Stimulated activated CD8-positive, alpha-beta memory T cell treated with anti-CD3 and anti-CD28 coated beads, Interleukin-12 subunit alpha, Interleukin-12 subunit beta, amount 100 ng/mL, for 4 hours (primary cell): ENCODE data around the gene LRRC63.
A peak's percentile ranks its signal among the peaks of the same experiment; 100 is the strongest.

Experiments
- DNase-seq: peaks from one replicate; pipeline ENCODE4 v3.0.0-alpha.2; 2020; ENCODE audit warnings: low read depth

The LRRC63 gene

GRCh38 chr13:46313024-46313423, 101.3 kb downstream of the LRRC63 start:
- DNase-seq = no peak

DNA sequence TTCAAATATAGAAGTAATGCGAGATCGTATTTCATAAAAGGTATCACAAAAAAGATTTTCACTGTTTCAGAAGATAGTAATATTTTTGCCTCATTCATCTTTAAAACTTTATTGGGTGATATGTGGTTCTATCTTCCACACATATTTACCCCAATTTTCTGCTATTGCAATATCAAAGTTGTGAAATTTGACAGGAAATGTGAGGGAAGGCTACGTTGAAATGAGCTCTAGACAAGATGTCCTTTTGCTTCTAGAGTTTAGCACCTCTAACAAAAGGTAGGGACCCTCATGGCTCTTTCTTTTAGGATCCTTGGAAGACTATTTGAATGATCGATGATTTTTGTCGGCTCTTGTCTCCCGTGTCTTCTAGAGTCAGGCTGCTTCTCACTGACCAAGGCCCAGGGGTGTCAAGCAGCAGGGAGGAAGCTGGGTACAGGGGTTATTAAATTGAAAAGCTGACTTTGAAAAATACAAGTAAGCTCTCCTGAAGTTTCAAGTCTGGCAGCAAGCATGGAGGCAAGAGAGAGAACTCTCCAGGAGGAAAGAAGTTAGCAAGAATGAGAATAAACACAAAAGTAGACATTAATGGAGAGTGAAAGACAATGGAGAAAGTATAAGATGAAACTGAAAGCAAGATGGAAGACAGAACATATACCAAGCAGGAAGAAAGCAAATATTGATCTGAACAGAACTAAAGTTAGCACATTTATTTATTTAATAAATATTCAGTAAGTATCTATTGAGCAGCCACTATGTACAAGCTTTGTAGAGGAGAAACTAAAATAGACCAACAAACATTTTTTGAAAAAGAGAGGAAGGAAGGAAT, 101.9 kb downstream of the LRRC63 start:
- no peak for DNase-seq

GRCh38 chr13:46314587-46314986, 102.9 kb downstream of the LRRC63 start:
- DNase-seq = no peak

DNA sequence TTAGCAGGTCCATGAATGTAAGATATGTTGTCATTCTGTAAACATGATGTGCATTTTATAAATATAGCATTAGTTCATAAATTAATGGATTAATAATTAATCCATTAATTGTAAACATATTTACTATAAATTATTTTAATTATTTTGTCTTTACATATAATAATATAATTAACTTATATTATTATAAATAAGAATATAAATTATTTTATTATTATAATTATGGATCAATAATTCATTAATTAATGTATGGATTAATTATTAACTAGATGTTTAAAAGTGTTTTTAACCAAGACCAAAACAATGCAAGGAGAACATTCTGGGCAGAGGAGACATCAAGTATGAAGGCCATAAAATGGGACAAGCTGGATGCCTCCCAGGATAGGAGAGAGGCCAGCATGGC, 103.3 kb downstream of the LRRC63 start:
- no peak for DNase-seq

- DNase-seq = no peak
Measured at GRCh38 chr13:46315491-46316075, 103.9 kb downstream of the LRRC63 start.

GRCh38 chr13:46317120-46317519, 105.4 kb downstream of the LRRC63 start:
- DNase-seq = no peak

DNA sequence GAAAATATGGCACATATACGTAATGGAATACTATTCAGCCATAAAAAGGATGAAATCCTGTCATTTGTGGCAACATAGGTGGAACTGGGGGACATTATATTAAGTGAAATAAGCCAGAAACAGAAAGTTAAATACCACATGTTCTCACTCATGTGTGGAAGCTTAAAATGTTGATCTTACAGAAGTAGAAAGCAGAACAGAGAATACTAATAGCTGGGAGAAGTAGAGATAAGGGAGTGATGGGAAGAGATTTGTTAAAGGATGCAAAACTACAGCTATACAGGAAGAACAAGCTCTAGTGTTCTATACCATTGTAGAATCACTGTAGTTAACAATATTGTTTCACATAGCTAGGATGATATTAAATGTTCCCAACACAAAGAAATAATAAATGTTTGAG, 107.3 kb downstream of the LRRC63 start:
- no peak for DNase-seq

DNA sequence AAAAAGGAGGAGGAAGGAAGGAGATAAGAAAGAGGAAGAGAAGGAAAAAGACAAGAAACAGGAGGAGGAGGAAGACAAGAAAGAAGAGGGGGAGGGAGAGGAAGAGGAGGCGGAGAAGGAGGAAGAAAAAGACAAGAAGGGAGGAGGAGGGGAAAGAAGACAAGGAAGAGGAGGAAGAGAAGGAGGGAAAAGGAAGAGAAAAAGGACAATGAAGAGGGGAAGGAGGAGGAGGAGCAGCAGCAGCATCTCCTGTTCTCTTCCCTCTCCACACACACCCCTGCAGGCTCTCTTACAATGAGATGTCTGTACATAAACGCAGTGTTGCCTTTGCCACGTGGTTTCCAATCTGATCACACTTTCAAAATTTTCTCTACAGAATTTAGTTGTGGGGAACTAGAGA, 108.7 kb downstream of the LRRC63 start:
- DNase-seq = no peak

DNA sequence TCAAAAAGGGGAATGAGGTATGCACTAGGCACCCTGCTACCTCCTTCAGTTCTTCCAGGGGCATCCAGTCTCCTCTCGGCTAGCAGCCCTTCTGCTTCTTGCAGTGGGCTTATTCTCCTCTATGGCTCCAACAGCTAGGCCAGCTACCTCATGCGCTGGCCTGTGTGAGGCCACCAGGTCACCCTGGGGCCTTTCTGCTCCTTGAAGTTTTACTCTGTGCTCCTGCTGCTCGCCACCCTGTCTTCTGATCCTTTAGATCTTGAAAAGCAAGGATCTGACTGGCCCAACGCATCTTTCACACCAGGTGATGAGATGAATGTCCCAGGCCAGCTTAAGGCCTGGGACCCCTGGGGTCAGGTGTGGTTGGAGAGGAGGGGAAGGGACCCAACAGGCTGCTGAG, 109.1 kb downstream of the LRRC63 start:
- DNase-seq = no peak

- peak; percentile 54 for DNase-seq
Measured at GRCh38 chr13:46321494-46322225, 109.9 kb downstream of the LRRC63 start.

GRCh38 chr13:46324976-46325375, 113.2 kb downstream of the LRRC63 start:
- DNase-seq = no peak
